ENCODE data around the gene GALNT17. TPM values are rescaled to one million over a fixed set of nuclear protein-coding genes. Genes with fewer than 3 reads are reported as not detected.

GALNT17 gene
- total RNA-seq, 1 experiment from 2014 or later: not detected

GRCh38 chr7:71687286-71687685 lies 555.3 kb downstream of the GALNT17 start:
- ChIA-PET CTCF (no interaction called here), POLR2A (ENCODE audit: unreplicated experiment) (no interaction called here)
- ATAC-seq (no peak), DNase-seq (no peak)
- Histone ChIP-seq H3K27me3 (ENCODE audit: low read length) (no peaks in the 10 kb centered on the region), H3K9ac (ENCODE audit: low read length) (no peak overlapping the region), H3K9me3 (ENCODE audit: low read length) (no peaks in the 10 kb centered on the region), H3K27ac (ENCODE audit: low read length) (no peak overlapping the region), H3K4me2 (ENCODE audit: low read length) (no peak overlapping the region), H4K20me1 (ENCODE audit: low read length) (no peaks in the 10 kb centered on the region), H3K36me3 (ENCODE audit: low read depth, low read length) (no peaks in the 10 kb centered on the region), H3F3A (ENCODE audit: low read length, unreplicated experiment) (no peaks in the 10 kb centered on the region), H3K4me1 (ENCODE audit: insufficient read depth, low read length) (no peaks in the 10 kb centered on the region), H2AFZ (ENCODE audit: low read length) (no peak overlapping the region), H3K4me3 (ENCODE audit: low read length) (no peak overlapping the region), H3K79me2 (ENCODE audit: low read length) (no peaks in the 10 kb centered on the region), H3K9me2 (replicated peaks; ENCODE audit: low read length) (no peaks in the 10 kb centered on the region)
- BruUV-seq (replicated peaks): no TSS peak
- intact Hi-C loops (cut with micrococcal nuclease): no loop called here
- no peak for TF ChIP-seq EZH2 (IDR thresholded peaks at IDR 0.05; ENCODE audit: low read length, unreplicated experiment)
- TF ChIP-seq CTCF (conservative IDR thresholded peaks at IDR 0.05; ENCODE audit: low read depth, low read length): no peak

- POLR2A ChIA-PET (ENCODE audit: unreplicated experiment): no interaction called here
- H3K36me3 ChIP-seq (ENCODE audit: low read depth, low read length): no peaks in the 10 kb centered on the region
- H3K79me2 ChIP-seq (ENCODE audit: low read length): no peaks in the 10 kb centered on the region
- H3F3A ChIP-seq (ENCODE audit: low read length, unreplicated experiment): no peaks in the 10 kb centered on the region
- H3K4me1 ChIP-seq (ENCODE audit: insufficient read depth, low read length): no peaks in the 10 kb centered on the region
- DNase-seq: no peak
- intact Hi-C loops (cut with micrococcal nuclease): no loop called here
- no peak overlapping the region for H2AFZ ChIP-seq (ENCODE audit: low read length)
- H3K27me3 ChIP-seq (ENCODE audit: low read length): no peaks in the 10 kb centered on the region
- H3K9me2 ChIP-seq (replicated peaks; ENCODE audit: low read length): no peaks in the 10 kb centered on the region
- H3K9ac ChIP-seq (ENCODE audit: low read length): no peak overlapping the region
- no peak for ATAC-seq
- H3K4me2 ChIP-seq (ENCODE audit: low read length): no peak overlapping the region
- no peak for TF ChIP-seq EZH2 (IDR thresholded peaks at IDR 0.05; ENCODE audit: low read length, unreplicated experiment)
- TF ChIP-seq CTCF (conservative IDR thresholded peaks at IDR 0.05; ENCODE audit: low read depth, low read length): no peak
- TF ChIP-seq EZH2phosphoT487 (IDR thresholded peaks at IDR 0.05; ENCODE audit: borderline replicate concordance, low read length): no peak
- no peaks in the 10 kb centered on the region for H4K20me1 ChIP-seq (ENCODE audit: low read length)
- no peak overlapping the region for H3K4me3 ChIP-seq (ENCODE audit: low read length)
- H3K9me3 ChIP-seq (ENCODE audit: low read length): no peaks in the 10 kb centered on the region
- CTCF ChIA-PET: no interaction called here
- BruUV-seq (replicated peaks): no TSS peak
- H3K27ac ChIP-seq (ENCODE audit: low read length): no peak overlapping the region
Measured at GRCh38 chr7:71687831-71688599, 556.1 kb downstream of the GALNT17 start.

- Histone ChIP-seq H4K20me1 (ENCODE audit: low read length) (no peaks in the 10 kb centered on the region), H3K4me1 (ENCODE audit: insufficient read depth, low read length) (no peaks in the 10 kb centered on the region), H3K27me3 (ENCODE audit: low read length) (no peaks in the 10 kb centered on the region), H3K9ac (ENCODE audit: low read length) (no peak overlapping the region), H2AFZ (ENCODE audit: low read length) (no peak overlapping the region), H3K4me3 (ENCODE audit: low read length) (no peak overlapping the region), H3K9me2 (replicated peaks; ENCODE audit: low read length) (no peaks in the 10 kb centered on the region), H3K79me2 (ENCODE audit: low read length) (no peaks in the 10 kb centered on the region), H3K4me2 (ENCODE audit: low read length) (no peak overlapping the region), H3K9me3 (ENCODE audit: low read length) (no peaks in the 10 kb centered on the region), H3K36me3 (ENCODE audit: low read depth, low read length) (no peaks in the 10 kb centered on the region), H3F3A (ENCODE audit: low read length, unreplicated experiment) (no peaks in the 10 kb centered on the region), H3K27ac (ENCODE audit: low read length) (no peak overlapping the region)
- CTCF ChIA-PET: no interaction called here
- BruUV-seq (replicated peaks): no TSS peak
- TF ChIP-seq EZH2 (IDR thresholded peaks at IDR 0.05; ENCODE audit: low read length, unreplicated experiment): no peak
- TF ChIP-seq CTCF (conservative IDR thresholded peaks at IDR 0.05; ENCODE audit: low read depth, low read length): no peak
- no peak for TF ChIP-seq EZH2phosphoT487 (IDR thresholded peaks at IDR 0.05; ENCODE audit: borderline replicate concordance, low read length)
- no peak for ATAC-seq
- POLR2A ChIA-PET (ENCODE audit: unreplicated experiment): no interaction called here
- DNase-seq: no peak
- intact Hi-C loops (cut with micrococcal nuclease): no loop called here
Measured at GRCh38 chr7:71691538-71691937, 559.6 kb downstream of the GALNT17 start.
